Nephron (organoid): ENCODE measurements around the gene ANKRD13B.

Experiments
- H3K27ac Mint-ChIP-seq, 3 experiments: 2 replicates each; pipeline ENCODE4 v1.8.0; 2020; ENCODE audit warnings: mixed read lengths in 3 of 3, mild to moderate bottlenecking in 2 of 3, moderate library complexity in 1 of 3
- H3K27me3 Mint-ChIP-seq: 2 replicates; pipeline ENCODE4 v1.8.0; 2021; ENCODE audit warnings: low read depth, mild to moderate bottlenecking, moderate library complexity, mixed read lengths
- H3K36me3 Mint-ChIP-seq: 2 replicates; pipeline ENCODE4 v1.8.0; 2020; ENCODE audit warnings: low read depth, mixed read lengths
- H3K4me1 Mint-ChIP-seq: 2 replicates; pipeline ENCODE4 v1.8.0; 2020; ENCODE audit warnings: mixed read lengths
- H3K4me3 Mint-ChIP-seq, 3 experiments: 2 replicates each; pipeline ENCODE4 v1.8.0; 2020; ENCODE audit warnings: mild to moderate bottlenecking in 3 of 3, mixed read lengths in 3 of 3, moderate library complexity in 2 of 3
- H3K9me3 Mint-ChIP-seq: 2 replicates; pipeline ENCODE4 v1.8.0; 2020; ENCODE audit warnings: mixed read lengths
- TF ChIP-seq, protein P1 (sequence below), 3 experiments: fragments of 200-600 bp; sonication (generic); IDR thresholded peaks; one replicate each; pipeline ENCODE4 v1.5.0; 2021; ENCODE audit warnings: antibody characterized with exemption in 3 of 3; ENCODE audit not compliant: unreplicated experiment in 3 of 3

ANKRD13B gene

DNA sequence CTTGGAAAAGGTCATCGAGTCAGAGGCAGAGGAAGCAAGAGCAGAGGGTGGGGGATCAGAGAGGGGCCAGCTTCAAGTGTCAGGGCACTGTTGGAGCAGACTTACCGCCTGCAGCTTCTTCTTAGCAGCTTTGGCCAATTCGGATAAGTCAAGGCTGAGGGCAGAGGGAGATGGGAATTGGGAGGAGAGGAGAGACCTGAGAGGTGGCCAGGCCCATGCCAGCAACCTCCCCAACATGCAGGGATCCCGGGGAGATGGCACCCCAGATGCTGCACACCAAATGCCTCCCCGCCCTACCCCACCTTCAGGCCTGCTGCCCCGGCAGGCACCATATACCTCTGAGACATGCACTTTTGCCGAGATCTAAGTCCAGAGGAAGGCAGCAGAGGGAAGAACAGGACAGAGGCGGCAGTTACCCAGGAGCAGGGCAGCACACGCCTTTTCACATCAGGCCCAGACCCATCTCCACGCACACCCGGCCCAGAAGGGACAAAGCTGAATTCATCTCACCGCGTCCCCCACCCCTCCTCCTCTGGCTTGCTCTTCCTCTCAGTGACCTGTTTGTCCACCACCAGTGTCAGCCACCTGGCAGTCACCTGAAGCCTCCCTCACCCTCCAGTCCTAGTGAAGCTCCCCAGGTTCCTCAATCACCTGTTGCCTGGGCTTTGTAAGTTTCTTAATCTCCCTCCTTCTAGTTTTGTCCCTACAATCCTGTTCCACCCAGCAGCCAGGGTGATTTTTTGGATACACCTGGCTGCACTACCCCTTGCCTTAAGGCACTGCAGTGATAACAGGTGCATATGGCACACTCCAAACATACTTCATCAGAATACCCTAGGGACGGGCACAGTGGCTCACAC lies 14.1 kb upstream of the ANKRD13B start:
- peaks cover 24% of the 10 kb centered on the region for H3K36me3 Mint-ChIP-seq
- TF ChIP-seq, protein P1, sequence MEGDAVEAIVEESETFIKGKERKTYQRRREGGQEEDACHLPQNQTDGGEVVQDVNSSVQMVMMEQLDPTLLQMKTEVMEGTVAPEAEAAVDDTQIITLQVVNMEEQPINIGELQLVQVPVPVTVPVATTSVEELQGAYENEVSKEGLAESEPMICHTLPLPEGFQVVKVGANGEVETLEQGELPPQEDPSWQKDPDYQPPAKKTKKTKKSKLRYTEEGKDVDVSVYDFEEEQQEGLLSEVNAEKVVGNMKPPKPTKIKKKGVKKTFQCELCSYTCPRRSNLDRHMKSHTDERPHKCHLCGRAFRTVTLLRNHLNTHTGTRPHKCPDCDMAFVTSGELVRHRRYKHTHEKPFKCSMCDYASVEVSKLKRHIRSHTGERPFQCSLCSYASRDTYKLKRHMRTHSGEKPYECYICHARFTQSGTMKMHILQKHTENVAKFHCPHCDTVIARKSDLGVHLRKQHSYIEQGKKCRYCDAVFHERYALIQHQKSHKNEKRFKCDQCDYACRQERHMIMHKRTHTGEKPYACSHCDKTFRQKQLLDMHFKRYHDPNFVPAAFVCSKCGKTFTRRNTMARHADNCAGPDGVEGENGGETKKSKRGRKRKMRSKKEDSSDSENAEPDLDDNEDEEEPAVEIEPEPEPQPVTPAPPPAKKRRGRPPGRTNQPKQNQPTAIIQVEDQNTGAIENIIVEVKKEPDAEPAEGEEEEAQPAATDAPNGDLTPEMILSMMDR (IDR thresholded peaks at IDR 0.05; ENCODE audit: unreplicated experiment in 3 of 3) = no peak
- H3K9me3 Mint-ChIP-seq = no peaks in the 10 kb centered on the region
- H3K27me3 Mint-ChIP-seq = no peaks in the 10 kb centered on the region
- peaks cover 12% of the 10 kb centered on the region for H3K4me1 Mint-ChIP-seq
- no peak overlapping the region for H3K4me3 Mint-ChIP-seq
- H3K27ac Mint-ChIP-seq = no peak overlapping the region

DNA sequence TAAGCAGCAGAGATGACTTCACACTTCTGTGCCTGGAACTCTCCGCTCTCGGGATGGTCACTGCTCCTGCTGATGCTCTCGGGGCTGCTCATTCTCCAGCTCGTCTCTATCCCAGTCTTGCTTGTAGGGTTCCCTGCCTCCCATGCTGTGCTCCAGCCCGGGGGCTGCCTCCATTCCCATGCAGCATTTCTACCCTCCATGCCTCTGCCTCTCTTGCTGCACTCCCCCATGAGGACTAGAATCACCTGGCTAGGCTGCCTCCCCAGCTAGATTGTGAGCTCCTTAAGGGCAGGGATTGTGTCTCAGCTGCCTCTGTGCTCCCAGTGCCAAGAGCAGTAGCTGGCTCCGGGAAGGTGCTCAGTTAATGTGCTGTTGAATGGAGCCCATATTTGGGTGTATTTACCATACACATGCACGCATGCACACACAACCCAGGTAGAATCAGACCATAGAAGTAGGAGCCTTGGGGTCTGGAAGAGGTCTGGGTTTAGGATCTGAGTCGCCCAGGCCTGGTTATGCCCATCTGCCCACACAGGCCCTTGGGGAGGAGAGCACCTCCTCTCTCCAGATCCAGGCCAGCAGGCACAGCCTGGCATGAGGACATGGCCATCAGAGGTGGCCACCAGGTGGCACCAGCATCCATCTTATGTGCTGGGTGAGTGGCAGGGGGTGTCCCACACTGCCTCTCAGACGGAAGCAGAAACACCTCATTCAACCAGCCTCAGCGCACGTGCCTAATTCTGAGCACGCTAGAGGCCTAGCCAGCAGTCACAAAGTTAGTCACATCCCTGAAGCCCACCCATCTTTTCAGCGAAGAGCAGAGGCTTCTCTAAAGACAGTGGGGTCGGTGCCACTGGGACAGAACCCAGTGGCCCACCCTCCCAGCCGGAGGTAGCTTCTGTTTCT lies 12.8 kb upstream of the ANKRD13B start:
- H3K27ac Mint-ChIP-seq = no peak overlapping the region
- no peaks in the 10 kb centered on the region for H3K9me3 Mint-ChIP-seq
- peak overlapping the region in 1 of 3 experiments; percentile 2 for H3K4me3 Mint-ChIP-seq
- no peaks in the 10 kb centered on the region for H3K27me3 Mint-ChIP-seq
- TF ChIP-seq, protein P1 (IDR thresholded peaks at IDR 0.05; ENCODE audit: unreplicated experiment in 3 of 3) = peak; percentile 76 to 85 (median 84)
- H3K4me1 Mint-ChIP-seq = peaks cover 20% of the 10 kb centered on the region
- H3K36me3 Mint-ChIP-seq = peaks cover 19% of the 10 kb centered on the region

DNA sequence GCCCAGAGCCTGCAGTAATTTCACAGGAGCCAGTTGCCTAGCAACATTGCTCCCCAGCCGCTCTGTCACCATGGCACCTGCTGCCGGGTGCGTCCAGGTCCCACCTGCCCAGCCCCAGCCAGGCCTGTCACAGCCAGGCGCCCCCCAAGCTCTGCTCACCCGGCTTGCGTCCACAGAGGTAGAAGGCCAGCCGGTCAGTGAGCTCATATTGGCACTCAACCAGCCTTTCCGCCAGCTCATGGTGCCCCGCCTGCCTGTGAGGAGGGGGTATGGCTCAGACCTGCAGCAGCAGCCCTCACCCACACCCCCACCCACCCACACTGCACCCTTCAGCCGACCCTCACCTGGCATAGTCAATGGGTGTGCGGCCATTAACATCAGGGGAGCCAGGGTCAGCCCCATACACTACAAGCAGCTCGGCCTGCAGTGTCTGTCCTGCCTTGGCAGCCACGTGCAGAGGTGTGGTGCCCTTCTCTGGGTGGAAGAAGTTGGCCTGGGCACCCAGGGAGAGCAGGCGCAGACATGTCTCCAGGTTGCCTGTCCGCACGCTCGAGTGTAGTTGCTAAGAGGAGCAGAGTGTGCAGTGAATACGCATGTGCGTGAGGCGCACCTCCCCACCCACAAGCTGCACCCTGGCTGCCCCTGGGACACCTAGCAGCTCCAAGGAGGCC lies 11.2 kb upstream of the ANKRD13B start:
- no peaks in the 10 kb centered on the region for H3K9me3 Mint-ChIP-seq
- no peak overlapping the region for H3K27ac Mint-ChIP-seq
- H3K27me3 Mint-ChIP-seq = no peaks in the 10 kb centered on the region
- H3K4me1 Mint-ChIP-seq = peaks cover 26% of the 10 kb centered on the region
- TF ChIP-seq, protein P1 (IDR thresholded peaks at IDR 0.05; ENCODE audit: unreplicated experiment in 3 of 3) = no peak
- H3K4me3 Mint-ChIP-seq = no peak overlapping the region
- peaks cover 19% of the 10 kb centered on the region for H3K36me3 Mint-ChIP-seq

DNA sequence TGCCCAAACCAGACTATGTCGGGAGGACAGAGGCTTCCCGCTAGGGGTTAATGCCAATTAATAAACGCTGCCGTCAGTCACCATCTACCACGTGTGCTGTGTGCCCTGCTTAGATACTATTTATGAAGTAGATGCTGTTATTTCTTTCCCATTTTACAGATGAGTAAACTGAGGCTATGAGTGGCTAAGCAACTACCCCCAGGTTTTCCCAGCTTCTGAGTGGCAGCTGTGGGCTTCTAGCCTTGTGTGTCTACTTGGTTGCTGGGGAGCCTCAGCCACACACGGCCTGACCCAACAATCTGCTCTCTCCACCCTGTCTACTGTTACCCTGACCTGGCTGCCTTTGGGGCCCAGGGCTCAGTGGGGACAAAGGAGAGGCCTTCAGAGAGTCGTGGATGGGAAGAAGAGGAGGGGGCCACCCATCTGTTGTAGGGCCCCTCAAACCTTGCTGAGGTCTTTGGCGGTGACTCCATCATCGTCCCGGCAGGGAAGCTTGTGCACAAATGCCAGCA lies 10.6 kb upstream of the ANKRD13B start:
- Mint-ChIP-seq H3K4me1 (peaks cover 27% of the 10 kb centered on the region), H3K4me3 (no peak overlapping the region), H3K27ac (no peak overlapping the region), H3K36me3 (peaks cover 19% of the 10 kb centered on the region), H3K27me3 (no peaks in the 10 kb centered on the region), H3K9me3 (no peaks in the 10 kb centered on the region)
- TF ChIP-seq, protein P1 (IDR thresholded peaks at IDR 0.05; ENCODE audit: unreplicated experiment in 3 of 3) = no peak

DNA sequence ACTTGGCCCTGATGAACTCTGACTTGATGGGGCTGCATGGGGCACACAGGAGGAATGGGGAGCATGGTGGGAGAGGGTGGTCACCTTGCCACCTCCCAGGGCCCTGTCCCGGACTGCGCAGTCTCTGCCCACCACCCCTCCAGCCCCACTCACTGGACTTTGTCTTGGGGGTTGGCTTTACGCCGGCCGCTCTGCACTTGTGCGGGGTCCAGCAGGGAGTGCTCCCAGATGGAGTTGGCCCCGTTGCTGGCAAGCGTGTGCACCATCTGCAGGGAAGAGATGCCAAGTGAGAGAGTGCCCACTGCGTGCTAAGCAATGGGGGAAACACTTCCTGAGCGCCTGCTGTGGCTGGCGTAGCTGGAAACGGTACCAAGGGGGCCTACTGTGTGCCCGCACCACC lies 10.2 kb upstream of the ANKRD13B start:
- Mint-ChIP-seq H3K36me3 (peaks cover 15% of the 10 kb centered on the region), H3K4me3 (no peak overlapping the region)
- TF ChIP-seq, protein P1 (IDR thresholded peaks at IDR 0.05; ENCODE audit: unreplicated experiment in 3 of 3) = no peak

More for the DNA sequence above, 10.2 kb upstream of the ANKRD13B start:
- peaks cover 32% of the 10 kb centered on the region for H3K4me1 Mint-ChIP-seq
- no peaks in the 10 kb centered on the region for H3K27me3 Mint-ChIP-seq
- H3K9me3 Mint-ChIP-seq = no peaks in the 10 kb centered on the region
- no peak overlapping the region for H3K27ac Mint-ChIP-seq
